HG03025 (cell line): ENCODE results near the gene VPS37C.
"Not testable (repeated sequence)": the region's sequence is repeated elsewhere in the genome, so short reads cannot be mapped to it uniquely, and the experiment has no call there.

Source experiments
- ATAC-seq: cut with Tn5 transposase; IDR thresholded peaks from one replicate; pipeline ENCODE4 v1.9.1; 2021; ENCODE audit warnings: mild to moderate bottlenecking, moderate library complexity; ENCODE audit not compliant: unreplicated experiment, low FRiP score

The VPS37C gene

DNA sequence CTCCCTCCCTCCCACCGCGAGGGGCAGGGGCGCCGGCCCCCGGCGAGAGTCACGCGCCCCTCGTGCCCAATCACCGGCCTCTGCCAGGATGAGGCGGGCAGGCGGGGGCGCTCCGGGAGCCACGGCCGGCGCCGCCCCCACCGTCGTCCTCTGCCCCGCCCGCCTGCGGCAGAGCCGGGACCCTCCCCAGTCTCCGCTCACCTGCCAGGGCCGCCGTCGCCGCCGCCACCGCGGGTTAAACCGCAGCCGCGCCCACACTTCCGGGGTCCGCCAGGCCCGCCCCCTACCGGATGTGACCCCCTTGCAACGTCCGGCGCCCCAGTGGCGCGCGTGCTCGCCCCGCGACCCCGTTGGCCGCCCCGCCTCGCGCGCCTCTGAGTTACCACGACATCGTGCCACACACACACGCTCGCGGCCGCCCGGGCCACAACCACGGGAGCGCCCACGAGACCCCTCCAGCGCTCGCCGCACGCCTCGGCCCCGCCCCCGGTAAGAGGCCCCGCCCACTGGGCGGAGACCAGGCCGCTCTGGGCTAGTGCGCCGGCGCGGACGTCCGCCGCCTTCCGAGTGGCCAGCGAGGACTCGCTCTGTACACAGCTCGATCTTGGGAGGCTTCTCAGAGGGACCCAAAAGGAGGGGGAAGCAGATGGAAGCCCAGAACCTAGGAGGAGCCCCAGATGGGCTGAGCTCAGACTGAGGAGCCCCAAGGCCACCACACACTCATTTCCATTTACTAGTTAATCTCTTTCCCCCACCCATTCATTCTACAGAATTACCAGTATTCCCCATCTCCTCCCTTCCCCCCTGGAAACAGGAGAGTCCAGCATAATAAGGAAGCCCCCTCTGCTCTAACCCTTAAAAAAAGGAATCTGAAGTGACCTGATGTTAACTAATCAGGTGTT is at the start of gene VPS37C:
TSS of gene VPS37C (minus strand) at position 237 of the 902 bp plus-strand sequence. CDS start 22,597 bp downstream, outside the sequence.
- ATAC-seq, result peak; percentile 75

DNA sequence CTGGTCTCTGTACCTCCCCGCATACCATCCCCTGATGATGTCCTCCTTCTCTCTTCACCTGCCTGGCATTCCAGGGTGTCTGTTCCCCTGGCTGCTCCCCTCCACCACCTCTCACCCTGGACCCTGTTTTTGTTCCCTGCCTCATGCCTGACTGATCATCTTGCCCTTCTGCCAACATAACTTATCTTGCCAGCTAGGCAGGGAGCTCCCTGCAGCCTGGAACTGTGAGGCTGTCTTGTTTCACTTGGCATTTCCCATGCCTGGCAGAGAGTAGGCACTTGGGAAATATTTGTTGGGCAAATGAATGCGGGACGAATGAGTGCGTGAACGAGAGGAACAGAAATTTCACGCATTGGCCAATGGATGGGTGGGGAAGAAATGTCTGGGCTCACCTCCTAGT is 49.4 kb upstream of the VPS37C start:
- ATAC-seq, result not testable (repeated sequence)

- ATAC-seq, result not testable (repeated sequence)
These were observed 46.5 kb upstream of the VPS37C start for GRCh38 chr11:61207636-61208310.

- not testable (repeated sequence) for ATAC-seq
These were observed 43.4 kb upstream of the VPS37C start for GRCh38 chr11:61204502-61205059.

GRCh38 chr11:61203873-61204272 is 42.6 kb upstream of the VPS37C start:
- not testable (repeated sequence) for ATAC-seq

- not testable (repeated sequence) for ATAC-seq
These were observed 41.9 kb upstream of the VPS37C start, which contains the start of gene PGA3 for GRCh38 chr11:61202950-61203746. Gene PGA3, plus strand, starts transcription at chr11:61203515. Its CDS starts 50 bp downstream, at chr11:61203565.

DNA sequence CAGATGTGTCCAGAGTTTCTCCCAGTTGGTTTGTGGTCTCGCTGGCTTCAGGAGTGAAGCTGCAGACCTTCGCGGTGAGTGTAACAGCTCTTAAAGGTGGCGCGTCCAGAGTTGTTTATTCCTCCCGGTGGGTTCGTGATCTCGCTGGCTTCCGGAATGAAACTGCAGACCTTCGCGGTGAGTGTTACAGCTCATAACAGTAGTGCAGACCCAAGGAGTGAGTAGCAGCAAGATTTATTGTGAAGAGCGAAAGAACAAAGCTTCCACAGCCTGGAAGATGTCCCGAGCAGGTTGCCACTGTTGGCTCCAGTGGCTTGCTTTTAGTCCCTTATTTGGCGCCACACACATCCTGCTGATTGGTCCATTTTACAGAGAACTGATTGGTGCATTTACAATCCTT is 40.2 kb upstream of the VPS37C start:
- ATAC-seq, result no peak

DNA sequence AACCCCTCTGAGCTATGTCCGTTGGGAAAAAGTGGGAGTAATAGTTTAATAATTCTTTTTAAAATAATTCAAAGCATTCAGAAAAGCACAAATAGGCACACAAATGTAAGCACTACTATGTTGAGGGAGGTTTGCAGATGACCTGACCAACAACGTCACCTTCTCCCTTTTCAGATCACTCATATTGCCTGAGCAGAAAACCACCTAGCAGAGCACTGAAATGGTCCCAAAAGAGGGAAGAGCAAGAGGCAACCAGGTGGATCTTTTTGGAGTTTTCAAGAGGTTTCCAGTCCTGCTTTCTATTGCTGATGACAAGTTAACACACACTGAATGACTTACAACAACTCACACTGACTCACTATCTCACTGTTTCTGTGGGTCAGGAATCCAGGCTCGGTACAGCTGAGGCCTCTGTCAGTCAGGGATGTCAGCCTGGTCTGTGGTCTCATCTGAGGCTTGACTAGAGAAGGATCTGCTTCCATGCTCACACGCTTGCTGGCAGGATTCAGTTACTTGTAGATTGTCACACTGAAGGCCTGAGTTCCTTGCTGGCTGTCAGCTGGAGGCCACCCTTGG is 37.8 kb upstream of the VPS37C start:
- no peak for ATAC-seq

- no peak for ATAC-seq
These were observed 37.1 kb upstream of the VPS37C start for GRCh38 chr11:61198361-61198760.

GRCh38 chr11:61195719-61196118 is 34.5 kb upstream of the VPS37C start:
- ATAC-seq, result no peak

GRCh38 chr11:61194981-61195695 is 33.9 kb upstream of the VPS37C start:
- no peak for ATAC-seq

GRCh38 chr11:61194169-61194671 is 33.0 kb upstream of the VPS37C start:
- ATAC-seq, result no peak

GRCh38 chr11:61193596-61193995 is 32.4 kb upstream of the VPS37C start:
- no peak for ATAC-seq

GRCh38 chr11:61189933-61190332 is 28.7 kb upstream of the VPS37C start:
- no peak for ATAC-seq

DNA sequence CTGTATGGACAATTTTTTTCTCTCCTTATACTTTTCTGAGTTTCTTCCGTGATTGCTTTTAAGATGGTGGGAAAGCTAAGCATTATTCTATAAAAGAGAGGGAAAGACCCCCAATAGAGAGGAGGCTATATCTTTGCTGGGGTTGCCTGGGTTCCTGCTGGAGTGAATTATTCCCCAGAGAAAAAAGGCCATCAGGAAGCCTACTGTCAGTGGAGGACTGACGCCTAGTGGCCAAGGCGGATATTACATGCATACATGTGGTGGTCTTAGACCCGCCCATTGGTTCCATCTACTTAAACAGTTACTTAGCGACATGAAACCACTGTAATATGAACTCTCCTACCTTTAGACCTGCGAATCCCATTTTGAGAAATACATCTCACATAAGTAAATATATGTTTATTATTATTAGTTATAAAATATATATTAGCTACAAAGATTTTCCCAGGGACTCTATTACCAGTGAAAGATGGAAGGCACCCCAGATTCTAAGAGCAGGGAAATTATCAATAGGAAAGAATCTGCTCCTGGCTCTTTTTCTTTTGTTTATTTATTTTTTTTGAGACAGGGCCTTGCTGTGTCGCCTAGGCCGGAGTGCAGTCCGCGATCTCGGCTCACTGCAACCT is 26.4 kb upstream of the VPS37C start:
- no peak for ATAC-seq

GRCh38 chr11:61186504-61186903 is 25.3 kb upstream of the VPS37C start:
- no peak for ATAC-seq

DNA sequence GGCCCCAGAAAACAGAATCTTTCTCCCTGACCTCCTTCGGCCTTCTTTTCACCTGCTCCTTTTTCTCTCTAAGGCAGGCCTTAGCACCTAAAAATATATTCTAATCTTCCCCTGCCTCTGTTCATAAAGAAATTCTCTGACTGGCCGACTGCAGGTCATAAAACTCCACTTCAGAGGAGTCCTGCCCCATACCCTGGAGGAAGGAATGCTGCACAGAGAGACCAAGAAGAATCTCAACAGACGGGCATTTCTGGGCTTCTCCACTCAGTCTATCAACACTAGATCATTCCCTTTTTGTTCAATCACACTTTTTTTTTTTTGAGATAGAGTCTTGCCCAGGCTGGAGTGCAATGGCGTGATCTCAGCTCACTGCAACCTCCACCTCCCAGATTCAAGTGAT is 22.4 kb upstream of the VPS37C start:
- ATAC-seq, result no peak

DNA sequence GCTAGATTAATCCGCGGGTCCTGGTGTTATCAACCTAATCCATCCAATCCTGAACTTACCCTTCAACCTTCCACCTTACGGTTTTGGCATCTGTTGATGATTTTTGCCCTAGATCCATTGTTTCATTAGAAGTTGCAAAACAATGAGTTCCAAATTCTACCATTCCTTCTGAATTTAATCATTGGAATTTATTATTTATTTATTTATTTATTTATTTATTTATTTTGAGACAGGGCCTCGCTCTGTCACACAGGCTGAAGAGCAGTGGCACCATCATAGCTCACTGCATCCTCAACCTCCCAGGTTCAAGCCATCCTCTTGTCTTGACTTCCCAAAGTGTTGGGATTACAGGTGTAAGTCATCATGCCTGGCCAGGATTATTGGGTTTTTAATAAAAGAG is 20.3 kb upstream of the VPS37C start:
- ATAC-seq, result no peak

GRCh38 chr11:61180205-61180604 is 19.0 kb upstream of the VPS37C start:
- ATAC-seq, result not testable (repeated sequence)
